Transverse colon (tissue), 4 donors: ENCODE results near the gene ROCK2. TPM values are rescaled to one million over a fixed set of nuclear protein-coding genes. Genes with fewer than 3 reads are reported as not detected.

Source experiments
- DNase-seq: peaks from one replicate; pipeline ENCODE4 v3.0.0-alpha.2; 2019
- H3K27ac ChIP-seq, 4 donors: fragments of 200-600 bp; sonication (generic); 2 replicates each; pipeline ENCODE4 v1.5.1; 2016 to 2018; ENCODE audit warnings: inconsistent platforms in 4 of 4
- H3K27me3 ChIP-seq: fragments of 200-600 bp; sonication (generic); 2 replicates; pipeline ENCODE4 v1.5.1; 2017; ENCODE audit warnings: inconsistent platforms
- H3K36me3 ChIP-seq, 4 donors: fragments of 200-600 bp; sonication (generic); 2 replicates each; pipeline ENCODE4 v1.5.1; 2017 to 2019; ENCODE audit warnings: inconsistent platforms in 4 of 4
- H3K4me1 ChIP-seq, 4 donors: fragments of 200-600 bp; sonication (generic); 2 replicates each; pipeline ENCODE4 v1.5.1; 2017 to 2020; ENCODE audit warnings: inconsistent platforms in 4 of 4
- H3K4me3 ChIP-seq, 4 donors: fragments of 200-600 bp; sonication (generic); 1 replicate in 1 of 4; 2 replicates in 3 of 4; pipeline versions ENCODE4 v1.5.1 to v1.6.1; 2017 to 2019; ENCODE audit warnings: inconsistent platforms in 4 of 4
- H3K9me3 ChIP-seq, 2 donors: fragments of 200-600 bp; sonication (generic); 2 replicates each; pipeline ENCODE4 v1.5.1; 2017 to 2019; ENCODE audit warnings: inconsistent platforms in 2 of 2
- EP300 ChIP-seq: sonication (generic); formaldehyde crosslinking; IDR thresholded peaks from one replicate; pipeline ENCODE4 v1.6.1; 2017; ENCODE audit warnings: antibody characterized with exemption, low read depth
- POLR2A ChIP-seq: fragments of 450-650 bp; IDR thresholded peaks from one replicate; pipeline ENCODE4 v1.6.1; 2016; ENCODE audit warnings: antibody characterized with exemption, mild to moderate bottlenecking, moderate library complexity
- POLR2AphosphoS5 ChIP-seq, 3 donors: sonication (generic); formaldehyde crosslinking; IDR thresholded peaks; one replicate each; pipeline ENCODE4 v1.6.1; 2016; ENCODE audit warnings: antibody characterized with exemption in 3 of 3
- WGBS, 2 donors: methylation state at CpG; one replicate each; pipeline ENCODE4 v1.1.5; 2018; ENCODE audit warnings: low coverage in 1 of 2; 5-methylcytosine and 5-hydroxymethylcytosine counted together
- in situ Hi-C, 4 donors: fragments of 200-750 bp; cut with MboI; loops; one replicate each; pipeline versions ENCODE4 v1.15.0 to v1.15.1; 2017; ENCODE audit warnings: low sequenced_read_pairs in 3 of 4, low pct_ligation_motif_present in 1 of 4, low pct_unique_long_range_greater_than_20kb in 1 of 4
- intact Hi-C: fragments of 100-400 bp; cut with DNase I; formaldehyde crosslinking; loops from one replicate; pipeline ENCODE4 v1.15.1; 2023; ENCODE audit warnings: low total_unique reads
- total RNA-seq, 4 donors: library from RNA; depleted of rRNA; stranded (reverse); fragments of >200 nt; gene quantifications; one replicate each; pipeline ENCODE4 v1.1.0, GENCODE V29; 2016
- TF ChIP-seq, protein P1 (sequence below), 5 experiments: fragments of 200-600 bp in 3 of 5; fragments of 450-650 bp in 2 of 5; sonication (generic) in 3 of 5; IDR thresholded peaks; 1 replicate in 2 of 5; 2 replicates in 3 of 5; pipeline ENCODE4 v1.5.1; 2016 to 2017; ENCODE audit warnings: antibody characterized with exemption in 5 of 5, inconsistent platforms in 3 of 5, mild to moderate bottlenecking in 2 of 5, moderate library complexity in 1 of 5

Gene ROCK2
- total RNA-seq, 4 donors from 2014 or later = 53.9 to 93.0 (median 74.7) TPM

DNA sequence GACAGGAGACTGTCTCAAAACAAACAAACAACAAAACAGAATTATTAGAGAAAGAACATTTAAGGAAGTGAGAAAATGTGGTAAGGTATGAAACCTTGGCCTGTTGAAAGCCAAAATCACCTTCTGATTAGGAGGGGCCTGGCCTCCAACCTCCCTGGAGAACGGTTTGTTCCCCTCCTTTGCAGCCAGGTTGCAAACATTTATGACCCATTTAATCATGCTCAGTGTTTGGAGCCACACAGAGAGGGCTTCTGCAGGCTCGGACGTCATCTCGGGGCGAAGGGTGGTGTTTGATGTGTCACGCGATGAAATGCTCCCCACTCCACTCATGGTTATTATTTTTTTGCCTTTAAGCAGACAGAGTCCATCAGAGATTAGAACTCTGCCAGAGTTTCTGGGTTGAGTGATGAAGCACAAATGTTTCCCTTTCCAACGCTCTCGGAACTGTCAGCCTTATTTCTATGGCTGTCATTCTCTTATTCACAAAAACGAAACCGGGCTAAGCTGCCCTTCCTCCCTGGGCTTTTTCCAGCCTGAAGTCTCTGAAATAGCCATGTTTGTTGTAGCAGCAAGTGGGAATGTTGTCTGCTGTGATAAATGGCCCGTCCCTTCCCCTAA, 33.6 kb upstream of the ROCK2 start:
- Histone ChIP-seq H3K27ac (peak overlapping the region; percentile 86 to 87 (median 87)), H3K27me3 (no peaks in the 10 kb centered on the region), H3K36me3 (no peaks in the 10 kb centered on the region), H3K9me3 (no peaks in the 10 kb centered on the region), H3K4me1 (peaks cover 23 to 45% (median 41%) of the 10 kb centered on the region in 4 donors), H3K4me3 (no peak overlapping the region)
- WGBS, 2 donors = 49% methylated on average over 11 to 12 of the region's 12 CpGs
- in situ Hi-C loops = no loop called here
- DNase-seq = peak; percentile 50
- intact Hi-C loops = no loop called here
- TF ChIP-seq EP300 = peak; percentile 65
- TF ChIP-seq, protein P1, sequence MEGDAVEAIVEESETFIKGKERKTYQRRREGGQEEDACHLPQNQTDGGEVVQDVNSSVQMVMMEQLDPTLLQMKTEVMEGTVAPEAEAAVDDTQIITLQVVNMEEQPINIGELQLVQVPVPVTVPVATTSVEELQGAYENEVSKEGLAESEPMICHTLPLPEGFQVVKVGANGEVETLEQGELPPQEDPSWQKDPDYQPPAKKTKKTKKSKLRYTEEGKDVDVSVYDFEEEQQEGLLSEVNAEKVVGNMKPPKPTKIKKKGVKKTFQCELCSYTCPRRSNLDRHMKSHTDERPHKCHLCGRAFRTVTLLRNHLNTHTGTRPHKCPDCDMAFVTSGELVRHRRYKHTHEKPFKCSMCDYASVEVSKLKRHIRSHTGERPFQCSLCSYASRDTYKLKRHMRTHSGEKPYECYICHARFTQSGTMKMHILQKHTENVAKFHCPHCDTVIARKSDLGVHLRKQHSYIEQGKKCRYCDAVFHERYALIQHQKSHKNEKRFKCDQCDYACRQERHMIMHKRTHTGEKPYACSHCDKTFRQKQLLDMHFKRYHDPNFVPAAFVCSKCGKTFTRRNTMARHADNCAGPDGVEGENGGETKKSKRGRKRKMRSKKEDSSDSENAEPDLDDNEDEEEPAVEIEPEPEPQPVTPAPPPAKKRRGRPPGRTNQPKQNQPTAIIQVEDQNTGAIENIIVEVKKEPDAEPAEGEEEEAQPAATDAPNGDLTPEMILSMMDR (IDR thresholded peaks at IDR 0.05) = no peak
- TF ChIP-seq POLR2A = no peak
- TF ChIP-seq POLR2AphosphoS5 (IDR thresholded peaks at IDR 0.05) = peak; percentile 55 to 69 (median 59)

DNA sequence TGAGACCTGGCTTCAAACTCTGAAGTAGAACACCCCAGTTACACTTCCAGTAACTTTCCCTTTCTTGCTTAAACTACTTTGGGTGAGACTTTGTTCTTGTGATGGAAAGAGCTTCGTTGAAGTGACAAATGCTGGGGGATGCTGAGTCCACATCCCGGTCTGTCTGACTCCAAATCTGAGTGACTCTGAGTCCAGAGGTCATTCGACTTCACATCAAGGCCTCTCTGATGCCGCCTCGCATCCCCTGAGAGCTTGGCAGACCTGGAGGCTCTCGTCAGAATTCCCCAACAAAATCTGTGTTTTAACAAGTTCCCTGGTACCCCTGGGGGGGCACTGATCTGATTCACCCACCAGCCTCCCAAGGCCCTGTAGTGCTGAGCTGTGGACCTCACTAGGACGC, 31.6 kb upstream of the ROCK2 start:
- Histone ChIP-seq H3K4me3 (no peak overlapping the region), H3K27ac (peak overlapping the region; percentile 86 to 87 (median 87)), H3K4me1 (peaks cover 24 to 57% (median 45%) of the 10 kb centered on the region in 4 donors), H3K36me3 (no peaks in the 10 kb centered on the region), H3K9me3 (no peaks in the 10 kb centered on the region), H3K27me3 (no peaks in the 10 kb centered on the region)
- intact Hi-C loops = no loop called here
- in situ Hi-C loops = no loop called here
- TF ChIP-seq POLR2AphosphoS5 (IDR thresholded peaks at IDR 0.05) (no peak), POLR2A (no peak), EP300 (no peak)
- TF ChIP-seq, protein P1 (IDR thresholded peaks at IDR 0.05) = no peak
- WGBS, 2 donors = 91 to 94% methylated on average over 6 to 7 of the region's 7 CpGs
- DNase-seq = no peak

DNA sequence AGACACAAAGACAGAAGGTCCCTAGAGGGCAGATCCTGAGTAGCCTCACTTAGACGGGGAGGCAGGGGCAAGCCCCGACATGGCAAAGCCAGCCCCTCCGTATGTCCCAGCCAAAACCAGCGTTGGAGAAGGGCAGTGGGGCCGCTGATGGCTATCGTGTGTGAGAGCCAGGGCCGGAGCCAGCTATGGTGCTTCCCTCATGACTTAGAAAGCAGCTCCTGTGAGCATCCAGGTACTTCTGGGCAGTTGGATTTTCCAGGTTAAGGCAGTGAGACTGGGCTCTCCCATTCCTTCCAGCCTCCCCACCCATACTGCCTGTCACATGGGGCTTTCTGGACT, 31.2 kb upstream of the ROCK2 start:
- 88% methylated on average over 7 of the region's 7 CpGs; no CpG with 5 or more reads in 1 of the 2 donors for WGBS, 2 donors
- in situ Hi-C loops = no loop called here
- intact Hi-C loops = no loop called here
- Histone ChIP-seq H3K4me3 (no peak overlapping the region), H3K4me1 (peaks cover 24 to 60% (median 47%) of the 10 kb centered on the region in 4 donors), H3K36me3 (no peaks in the 10 kb centered on the region), H3K27ac (peak overlapping the region; percentile 86 to 87 (median 87)), H3K27me3 (no peaks in the 10 kb centered on the region), H3K9me3 (no peaks in the 10 kb centered on the region)
- TF ChIP-seq, protein P1 (IDR thresholded peaks at IDR 0.05) = no peak
- no peak for TF ChIP-seq POLR2A
- no peak for TF ChIP-seq POLR2AphosphoS5 (IDR thresholded peaks at IDR 0.05)
- no peak for TF ChIP-seq EP300
- DNase-seq = no peak

DNA sequence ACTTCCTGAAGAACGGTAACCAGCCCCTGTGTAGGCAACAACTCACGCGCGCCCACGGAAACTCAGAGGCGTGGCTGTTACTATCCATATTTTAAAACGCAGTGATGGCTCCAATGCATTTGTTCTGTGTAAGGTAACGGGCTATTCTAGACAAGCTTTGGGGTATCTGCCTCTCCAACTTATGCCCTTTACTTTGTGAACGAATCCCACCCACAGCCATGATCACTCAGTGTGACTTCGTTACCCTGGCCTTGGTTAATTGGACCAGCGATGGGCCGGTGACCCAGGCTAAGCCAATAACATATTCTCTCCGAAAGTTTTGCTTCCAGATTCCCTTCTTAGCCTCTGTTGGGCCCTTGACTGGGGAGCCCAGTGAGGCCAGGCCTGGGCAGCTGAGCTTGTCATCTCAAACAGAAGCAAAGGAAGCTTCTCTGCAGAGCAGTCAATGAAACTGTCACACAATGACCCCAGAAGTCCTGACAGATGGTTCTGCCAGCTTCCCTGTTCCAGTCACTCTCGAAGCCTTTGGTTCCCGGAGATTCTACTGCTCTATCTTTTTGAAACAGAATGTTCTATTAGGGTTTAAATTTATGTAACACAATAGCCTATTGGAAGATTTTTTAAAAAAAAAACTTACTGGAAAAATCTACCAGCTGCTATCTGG, 30.7 kb upstream of the ROCK2 start:
- 60 to 71% methylated on average over 2 to 15 of the region's 15 CpGs for WGBS, 2 donors
- Histone ChIP-seq H3K27ac (peak overlapping the region; percentile 86 to 87 (median 87)), H3K9me3 (no peaks in the 10 kb centered on the region), H3K36me3 (no peaks in the 10 kb centered on the region), H3K27me3 (no peaks in the 10 kb centered on the region), H3K4me3 (no peak overlapping the region), H3K4me1 (peaks cover 24 to 65% (median 47%) of the 10 kb centered on the region in 4 donors)
- intact Hi-C loops = no loop called here
- in situ Hi-C loops = no loop called here
- TF ChIP-seq POLR2AphosphoS5 (IDR thresholded peaks at IDR 0.05) = no peak
- TF ChIP-seq, protein P1 (IDR thresholded peaks at IDR 0.05) = no peak
- no peak for TF ChIP-seq EP300
- TF ChIP-seq POLR2A = no peak
- no peak for DNase-seq
